Testis (tissue), 3 donors: Measurements from ENCODE around the gene MYBPC1. TPM values are rescaled to one million over a fixed set of nuclear protein-coding genes. Genes with fewer than 3 reads are reported as not detected.

Experiments used
- DNase-seq: peaks from one replicate; pipeline ENCODE4 v3.0.0-alpha.2; 2019
- H3K27ac ChIP-seq, 2 donors: fragments of 200-600 bp; sonication (generic); one replicate each; pipeline ENCODE4 v1.5.1; 2019
- H3K27me3 ChIP-seq: fragments of 200-600 bp; sonication (generic); one replicate; pipeline ENCODE4 v1.5.1; 2019
- H3K36me3 ChIP-seq: fragments of 200-600 bp; sonication (generic); one replicate; pipeline ENCODE4 v1.5.1; 2017; ENCODE audit warnings: low read depth; ENCODE audit errors: missing control alignments
- H3K4me1 ChIP-seq: fragments of 200-600 bp; sonication (generic); one replicate; pipeline ENCODE4 v1.5.1; 2019
- H3K4me3 ChIP-seq, 2 donors: fragments of 200-600 bp; sonication (generic); one replicate each; pipeline ENCODE4 v1.5.1; 2017 to 2019
- H3K9me3 ChIP-seq: fragments of 200-600 bp; sonication (generic); one replicate; pipeline ENCODE4 v1.5.1; 2017
- POLR2A ChIP-seq: fragments of 450-650 bp; IDR thresholded peaks from one replicate; pipeline ENCODE4 v1.6.1; 2017; ENCODE audit warnings: antibody characterized with exemption, mild to moderate bottlenecking, moderate library complexity
- WGBS, 2 donors: methylation state at CpG; one replicate each; pipeline ENCODE4 v1.1.5; 2018; 5-methylcytosine and 5-hydroxymethylcytosine counted together
- intact Hi-C: fragments of 100-400 bp; cut with DNase I; formaldehyde crosslinking; loops from one replicate; pipeline ENCODE4 v1.15.1; 2023; ENCODE audit warnings: low total_unique reads
- polyA plus RNA-seq: library from polyadenylated mRNA; stranded (reverse); fragments of 350-450 nt; fragmentation: Illumina TruSeq; extraction: RNeasy Lipid Tissue Mini Kit (QIAGEN cat#74804); gene quantifications from one replicate; pipeline ENCODE4 v1.2.3, GENCODE V29; 2014; ENCODE audit warnings: low read depth, low replicate concordance; ENCODE audit not compliant: insufficient read depth
- total RNA-seq, 2 donors: library from RNA; depleted of rRNA; stranded (reverse); fragments of >200 nt; gene quantifications; one replicate each; pipeline ENCODE4 v1.2.3, GENCODE V29; 2016
- TF ChIP-seq, protein P1 (sequence below), 3 experiments: fragments of 450-650 bp in 2 of 3; fragments of 200-600 bp in 1 of 3; sonication (generic) in 1 of 3; IDR thresholded peaks; one replicate each; pipeline ENCODE4 v1.5.1; 2016 to 2019; ENCODE audit warnings: antibody characterized with exemption in 3 of 3, mild to moderate bottlenecking in 2 of 3, moderate library complexity in 1 of 3

The MYBPC1 gene
- total and polyA plus RNA-seq, 3 donors from 2014 or later: 2.5 to 31.2 (median 3.7) TPM

DNA sequence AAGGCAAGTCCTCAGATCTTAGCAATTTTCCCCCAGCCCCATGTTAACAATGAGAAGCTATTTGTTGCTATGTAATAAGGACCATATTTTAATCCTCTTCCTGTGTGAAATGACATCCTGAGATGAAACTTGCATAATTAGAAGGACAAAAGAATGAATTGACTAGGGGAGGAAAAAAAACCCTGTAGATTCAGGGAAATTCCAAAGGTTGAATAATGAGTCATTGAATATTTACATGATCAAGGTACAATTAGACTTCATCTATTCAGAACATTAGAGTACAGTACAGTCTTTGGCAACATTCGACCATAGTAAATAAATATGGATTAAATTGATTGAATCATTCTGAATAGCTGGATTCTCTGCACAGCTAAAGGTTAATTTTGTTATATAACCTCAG, 9.4 kb downstream of the MYBPC1 start:
- H3K9me3 ChIP-seq: no peaks in the 10 kb centered on the region
- no peak for TF ChIP-seq POLR2A
- TF ChIP-seq, protein P1, sequence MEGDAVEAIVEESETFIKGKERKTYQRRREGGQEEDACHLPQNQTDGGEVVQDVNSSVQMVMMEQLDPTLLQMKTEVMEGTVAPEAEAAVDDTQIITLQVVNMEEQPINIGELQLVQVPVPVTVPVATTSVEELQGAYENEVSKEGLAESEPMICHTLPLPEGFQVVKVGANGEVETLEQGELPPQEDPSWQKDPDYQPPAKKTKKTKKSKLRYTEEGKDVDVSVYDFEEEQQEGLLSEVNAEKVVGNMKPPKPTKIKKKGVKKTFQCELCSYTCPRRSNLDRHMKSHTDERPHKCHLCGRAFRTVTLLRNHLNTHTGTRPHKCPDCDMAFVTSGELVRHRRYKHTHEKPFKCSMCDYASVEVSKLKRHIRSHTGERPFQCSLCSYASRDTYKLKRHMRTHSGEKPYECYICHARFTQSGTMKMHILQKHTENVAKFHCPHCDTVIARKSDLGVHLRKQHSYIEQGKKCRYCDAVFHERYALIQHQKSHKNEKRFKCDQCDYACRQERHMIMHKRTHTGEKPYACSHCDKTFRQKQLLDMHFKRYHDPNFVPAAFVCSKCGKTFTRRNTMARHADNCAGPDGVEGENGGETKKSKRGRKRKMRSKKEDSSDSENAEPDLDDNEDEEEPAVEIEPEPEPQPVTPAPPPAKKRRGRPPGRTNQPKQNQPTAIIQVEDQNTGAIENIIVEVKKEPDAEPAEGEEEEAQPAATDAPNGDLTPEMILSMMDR (IDR thresholded peaks at IDR 0.05): no peak
- no peak overlapping the region for H3K27ac ChIP-seq
- H3K27me3 ChIP-seq: no peaks in the 10 kb centered on the region
- DNase-seq: no peak
- H3K4me1 ChIP-seq: no peaks in the 10 kb centered on the region
- H3K36me3 ChIP-seq: no peaks in the 10 kb centered on the region
- 86 to 95% methylated on average over 1 of the region's 1 CpG for WGBS, 2 donors
- H3K4me3 ChIP-seq: no peak overlapping the region
- intact Hi-C loops: no loop called here

DNA sequence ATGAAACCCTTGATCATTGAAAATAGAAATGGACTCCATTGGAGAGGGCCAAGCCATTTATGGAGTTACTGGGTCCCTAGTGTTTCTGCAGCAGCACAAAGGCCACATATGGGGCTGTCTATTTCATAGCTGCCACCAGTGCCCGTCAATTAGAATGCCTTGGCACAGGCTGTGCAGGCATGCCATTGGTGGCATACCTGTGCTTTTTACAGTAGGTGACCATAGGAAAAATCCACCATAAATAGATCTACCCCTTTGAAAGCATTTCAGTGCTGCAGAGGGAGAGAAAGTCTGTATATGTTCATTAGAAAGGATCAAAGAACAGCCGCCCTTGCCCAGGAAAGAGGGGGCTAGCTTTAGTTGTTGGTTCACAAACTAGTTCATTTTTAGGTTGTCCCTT, 13.1 kb downstream of the MYBPC1 start:
- no peaks in the 10 kb centered on the region for H3K27me3 ChIP-seq
- intact Hi-C loops: no loop called here
- DNase-seq: no peak
- H3K27ac ChIP-seq: no peak overlapping the region
- no peaks in the 10 kb centered on the region for H3K9me3 ChIP-seq
- no peaks in the 10 kb centered on the region for H3K36me3 ChIP-seq
- 82 to 88% methylated on average over 2 of the region's 2 CpGs for WGBS, 2 donors
- TF ChIP-seq, protein P1 (IDR thresholded peaks at IDR 0.05): no peak
- TF ChIP-seq POLR2A: no peak
- no peak overlapping the region for H3K4me3 ChIP-seq
- no peaks in the 10 kb centered on the region for H3K4me1 ChIP-seq

DNA sequence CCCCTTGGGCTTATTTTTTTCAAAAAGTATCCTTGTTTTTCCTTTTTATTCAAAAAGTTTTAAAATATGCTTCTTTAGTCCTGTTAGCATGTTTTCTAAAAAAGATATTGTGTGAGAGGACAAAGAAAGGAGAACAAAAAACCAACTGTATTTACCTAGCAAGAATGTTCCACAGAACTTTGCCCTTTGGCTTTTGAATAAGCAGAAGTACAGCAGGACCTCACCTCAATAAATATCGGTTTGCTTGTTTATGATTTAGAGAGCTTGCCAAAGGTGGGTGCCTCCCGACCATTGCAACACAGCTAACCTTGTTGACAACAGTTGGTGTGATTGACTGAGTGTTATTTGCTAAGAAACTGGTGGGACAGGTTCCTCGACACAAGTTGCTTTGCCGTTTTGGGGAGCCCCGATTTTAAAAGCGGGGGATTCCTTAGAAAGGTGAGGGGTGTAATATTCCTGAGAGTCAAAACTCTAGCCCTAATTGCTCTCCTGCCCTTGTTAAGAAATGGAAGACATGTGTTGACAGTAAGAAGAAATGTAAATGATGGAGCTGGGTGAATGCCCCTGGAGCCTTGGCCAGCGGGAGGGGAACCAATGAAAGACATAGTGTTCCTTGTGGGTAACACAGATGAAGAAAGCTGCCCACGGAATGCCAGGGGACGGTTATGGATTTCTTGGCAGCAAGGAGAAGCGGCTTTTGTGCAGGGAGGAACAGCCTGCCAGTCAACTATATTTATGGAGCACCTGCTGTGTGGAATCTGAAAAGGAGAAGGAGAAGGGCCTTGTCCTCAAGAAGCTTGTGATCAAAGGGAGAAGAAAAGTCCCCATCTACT, 13.7 kb downstream of the MYBPC1 start:
- no peak overlapping the region for H3K27ac ChIP-seq
- 81 to 82% methylated on average over 10 of the region's 10 CpGs for WGBS, 2 donors
- intact Hi-C loops: no loop called here
- no peaks in the 10 kb centered on the region for H3K36me3 ChIP-seq
- no peaks in the 10 kb centered on the region for H3K27me3 ChIP-seq
- DNase-seq: no peak
- no peak overlapping the region for H3K4me3 ChIP-seq
- no peaks in the 10 kb centered on the region for H3K4me1 ChIP-seq
- TF ChIP-seq, protein P1 (IDR thresholded peaks at IDR 0.05): no peak
- no peak for TF ChIP-seq POLR2A
- H3K9me3 ChIP-seq: no peaks in the 10 kb centered on the region

DNA sequence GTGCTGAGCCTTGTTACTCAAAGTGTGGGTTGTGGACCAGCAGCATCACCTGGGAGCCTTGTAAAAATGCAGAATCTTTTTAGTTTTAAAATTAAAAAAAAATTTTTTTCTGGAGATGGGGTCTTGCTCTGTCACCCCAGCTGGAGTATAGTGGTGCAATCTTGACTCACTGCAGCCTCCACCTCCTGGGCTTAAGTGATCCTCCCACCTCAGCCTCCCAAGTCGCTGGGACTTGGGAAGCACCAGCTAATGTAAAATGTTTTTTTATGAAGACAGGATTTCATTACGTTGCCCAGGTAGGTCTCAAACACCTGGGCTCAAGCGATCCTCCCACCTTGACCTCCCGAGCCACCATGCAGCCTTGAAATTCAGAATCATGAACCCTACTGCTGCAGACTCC, 14.4 kb downstream of the MYBPC1 start:
- DNase-seq: no peak
- Histone ChIP-seq H3K9me3 (no peaks in the 10 kb centered on the region), H3K4me3 (no peak overlapping the region), H3K27me3 (no peaks in the 10 kb centered on the region), H3K27ac (no peak overlapping the region), H3K4me1 (no peaks in the 10 kb centered on the region), H3K36me3 (no peaks in the 10 kb centered on the region)
- 90 to 92% methylated on average over 4 of the region's 4 CpGs for WGBS, 2 donors
- no peak for TF ChIP-seq POLR2A
- TF ChIP-seq, protein P1 (IDR thresholded peaks at IDR 0.05): no peak
- intact Hi-C loops: no loop called here
